Thyroid gland (tissue), 4 donors: ENCODE results near the gene FRMD4A.

ENCODE experiments used
- POLR2A ChIP-seq, 2 donors: fragments of 450-650 bp; IDR thresholded peaks; one replicate each; pipeline ENCODE4 v1.6.1; 2017; ENCODE audit warnings: antibody characterized with exemption in 2 of 2, mild to moderate bottlenecking in 2 of 2, moderate library complexity in 1 of 2
- TF ChIP-seq, protein P1 (sequence below), 6 experiments: fragments of 200-600 bp in 3 of 6; fragments of 450-650 bp in 3 of 6; sonication (generic) in 3 of 6; IDR thresholded peaks; one replicate each; pipeline ENCODE4 v1.5.1; 2016 to 2019; ENCODE audit warnings: antibody characterized with exemption in 6 of 6, mild to moderate bottlenecking in 2 of 6, inconsistent platforms in 1 of 6, moderate library complexity in 1 of 6

DNA sequence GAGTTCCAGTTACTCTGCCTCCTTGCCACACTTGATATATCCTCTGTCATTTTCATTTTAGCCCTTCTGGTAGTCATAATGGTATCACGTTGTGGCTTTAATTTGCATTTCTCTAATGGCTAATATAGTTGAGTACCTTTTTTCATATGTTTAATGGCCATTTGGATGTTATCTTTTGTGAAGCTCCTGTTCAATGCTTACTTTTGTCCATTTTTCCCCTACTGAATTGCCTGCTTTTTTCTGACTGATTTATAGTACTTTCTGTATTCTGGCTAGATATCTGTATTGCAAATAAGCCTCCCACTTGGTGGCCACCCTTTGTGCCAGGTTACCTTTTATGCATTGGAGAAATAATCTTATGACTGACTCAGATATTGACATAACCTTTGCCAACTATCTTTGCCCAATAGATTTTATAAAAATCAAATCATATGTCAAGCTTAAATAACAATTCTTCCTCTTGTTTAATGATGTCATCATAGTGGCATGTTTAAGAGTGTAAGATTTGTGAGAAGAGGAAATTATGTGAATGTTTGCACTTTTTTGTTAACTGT lies 693.3 kb downstream of the FRMD4A start:
- no peak for TF ChIP-seq POLR2A (IDR thresholded peaks at IDR 0.05)
- TF ChIP-seq, protein P1, sequence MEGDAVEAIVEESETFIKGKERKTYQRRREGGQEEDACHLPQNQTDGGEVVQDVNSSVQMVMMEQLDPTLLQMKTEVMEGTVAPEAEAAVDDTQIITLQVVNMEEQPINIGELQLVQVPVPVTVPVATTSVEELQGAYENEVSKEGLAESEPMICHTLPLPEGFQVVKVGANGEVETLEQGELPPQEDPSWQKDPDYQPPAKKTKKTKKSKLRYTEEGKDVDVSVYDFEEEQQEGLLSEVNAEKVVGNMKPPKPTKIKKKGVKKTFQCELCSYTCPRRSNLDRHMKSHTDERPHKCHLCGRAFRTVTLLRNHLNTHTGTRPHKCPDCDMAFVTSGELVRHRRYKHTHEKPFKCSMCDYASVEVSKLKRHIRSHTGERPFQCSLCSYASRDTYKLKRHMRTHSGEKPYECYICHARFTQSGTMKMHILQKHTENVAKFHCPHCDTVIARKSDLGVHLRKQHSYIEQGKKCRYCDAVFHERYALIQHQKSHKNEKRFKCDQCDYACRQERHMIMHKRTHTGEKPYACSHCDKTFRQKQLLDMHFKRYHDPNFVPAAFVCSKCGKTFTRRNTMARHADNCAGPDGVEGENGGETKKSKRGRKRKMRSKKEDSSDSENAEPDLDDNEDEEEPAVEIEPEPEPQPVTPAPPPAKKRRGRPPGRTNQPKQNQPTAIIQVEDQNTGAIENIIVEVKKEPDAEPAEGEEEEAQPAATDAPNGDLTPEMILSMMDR (IDR thresholded peaks at IDR 0.05): no peak
